SK-N-SH treated with all-trans-retinoic acid at 6 μM for 48 hours (cell line): ENCODE measurements around the gene SMARCC1.
A peak's percentile ranks its signal among the peaks of the same experiment; 100 is the strongest.

ENCODE experiments used
- ATAC-seq: fragments of 200-7000 bp; cut with Tn5 transposase; 3 replicates; pipeline ENCODE4 v1.9.1; 2020; ENCODE audit warnings: mild to moderate bottlenecking, moderate library complexity
- ARNTL ChIP-seq: fragments of 450-650 bp; formaldehyde crosslinking; IDR thresholded peaks from 2 replicates; pipeline ENCODE4 v1.5.0; 2020; ENCODE audit warnings: low read depth, mild to moderate bottlenecking, moderate library complexity, borderline replicate concordance
- CSDC2 ChIP-seq: fragments of 250-450 bp; sonication (Bioruptor Pico); IDR thresholded peaks from 2 replicates; pipeline ENCODE4 v1.5.0; 2020; ENCODE audit warnings: mild to moderate bottlenecking, moderate library complexity
- ESRRG ChIP-seq: fragments of 250-450 bp; sonication (Bioruptor Pico); IDR thresholded peaks from 2 replicates; pipeline ENCODE4 v1.6.1; 2021; ENCODE audit warnings: mild to moderate bottlenecking
- ISL1 ChIP-seq: fragments of 250-450 bp; sonication (Bioruptor Pico); IDR thresholded peaks from 2 replicates; pipeline ENCODE4 v2.1.2; 2022; ENCODE audit warnings: mild to moderate bottlenecking, moderate library complexity
- PPARA ChIP-seq: fragments of 250-450 bp; sonication (Bioruptor Pico); IDR thresholded peaks from 2 replicates; pipeline ENCODE4 v1.5.0; 2020; ENCODE audit warnings: mild to moderate bottlenecking, borderline replicate concordance
- RARB ChIP-seq: fragments of 250-450 bp; sonication (Bioruptor Pico); IDR thresholded peaks from 2 replicates; pipeline ENCODE4 v1.8.0; 2021; ENCODE audit warnings: mild to moderate bottlenecking, moderate library complexity
- SNAI2 ChIP-seq: fragments of 250-450 bp; sonication (Bioruptor Pico); IDR thresholded peaks from 2 replicates; pipeline ENCODE4 v1.5.0; 2020; ENCODE audit warnings: mild to moderate bottlenecking, moderate library complexity
- TCF4 ChIP-seq: fragments of 250-450 bp; sonication (Bioruptor Pico); IDR thresholded peaks from 2 replicates; pipeline ENCODE4 v1.8.0; 2021; ENCODE audit warnings: mild to moderate bottlenecking, moderate library complexity, borderline replicate concordance
- ZC3H10 ChIP-seq: fragments of 250-450 bp; sonication (Bioruptor Pico); IDR thresholded peaks from 2 replicates; pipeline ENCODE4 v1.5.1; 2021; ENCODE audit warnings: mild to moderate bottlenecking, moderate library complexity
- ZFP3 ChIP-seq: fragments of 250-450 bp; sonication (Bioruptor Pico); IDR thresholded peaks from 2 replicates; pipeline ENCODE4 v1.5.0; 2020; ENCODE audit warnings: mild to moderate bottlenecking, moderate library complexity
- ZFP30 ChIP-seq: fragments of 450-650 bp; formaldehyde crosslinking; IDR thresholded peaks from 2 replicates; pipeline ENCODE4 v1.5.0; 2022; ENCODE audit warnings: mild to moderate bottlenecking, moderate library complexity
- ZNF565 ChIP-seq: fragments of 450-650 bp; formaldehyde crosslinking; conservative IDR thresholded peaks from 2 replicates; pipeline ENCODE4 v1.5.0; 2020; ENCODE audit warnings: low read depth, mild to moderate bottlenecking, moderate library complexity
- ZNF70 ChIP-seq: fragments of 450-650 bp; formaldehyde crosslinking; IDR thresholded peaks from 2 replicates; pipeline ENCODE4 v1.5.0; 2020; ENCODE audit warnings: mild to moderate bottlenecking, moderate library complexity
- ZNF8 ChIP-seq: fragments of 450-650 bp; formaldehyde crosslinking; IDR thresholded peaks from 2 replicates; pipeline ENCODE4 v1.5.0; 2020; ENCODE audit warnings: mild to moderate bottlenecking, moderate library complexity
- TF ChIP-seq, protein P1 (sequence below): fragments of 250-450 bp; sonication (Bioruptor Pico); IDR thresholded peaks from 2 replicates; pipeline ENCODE4 v1.8.0; 2020; ENCODE audit warnings: mild to moderate bottlenecking, moderate library complexity, borderline replicate concordance
- TF ChIP-seq, protein P2 (sequence below): fragments of 250-450 bp; sonication (Bioruptor Pico); IDR thresholded peaks from 2 replicates; pipeline ENCODE4 v1.8.0; 2021; ENCODE audit warnings: low read depth, mild to moderate bottlenecking, moderate library complexity, borderline replicate concordance
- TF ChIP-seq, protein P3 (sequence below): fragments of 250-450 bp; sonication (Bioruptor Pico); IDR thresholded peaks from 2 replicates; pipeline ENCODE4 v1.5.1; 2021; ENCODE audit warnings: mild to moderate bottlenecking, moderate library complexity

SMARCC1 gene

DNA sequence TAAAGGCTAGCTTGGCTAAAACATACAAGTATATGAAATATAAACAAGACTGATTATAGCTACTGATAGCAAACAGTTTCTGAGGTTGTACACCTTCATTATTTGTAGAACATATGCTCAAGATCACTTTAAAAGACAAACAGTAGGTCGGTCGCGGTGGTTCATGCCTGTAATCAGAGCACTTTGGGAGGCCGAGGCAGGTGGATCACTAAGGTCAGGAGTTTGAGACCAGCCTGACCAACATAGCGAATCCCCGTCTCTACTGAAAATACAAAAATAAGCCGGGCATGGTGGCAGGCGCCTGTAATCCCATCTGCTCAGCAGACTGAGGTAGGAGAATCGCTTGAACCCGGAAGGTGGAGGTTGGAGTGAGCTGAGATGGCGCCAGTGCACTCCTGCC, 80.3 kb downstream of the SMARCC1 start (continued):
- TF ChIP-seq SNAI2 (CRISPR knock-in tag): no peak

DNA sequence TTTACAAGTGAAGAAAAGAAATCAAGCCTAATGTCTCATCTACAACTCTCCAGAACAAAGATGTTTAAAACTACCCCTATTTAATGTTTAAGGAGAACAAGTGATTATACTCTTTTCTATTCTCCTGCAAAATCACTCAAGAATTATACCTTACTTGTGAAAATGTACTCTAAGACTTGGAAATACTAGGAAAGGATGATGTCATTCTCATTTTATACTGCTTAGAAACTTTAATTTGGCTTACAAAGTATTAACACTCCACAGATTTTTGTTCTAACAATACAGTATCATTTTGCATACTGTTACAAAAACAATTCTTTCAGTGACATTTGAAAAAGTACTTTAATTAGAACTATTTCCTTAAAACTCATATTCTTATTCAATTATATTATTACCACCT, 89.5 kb downstream of the SMARCC1 start:
- TF ChIP-seq PPARA (CRISPR knock-in tag) (no peak), ZFP30 (CRISPR knock-in tag) (no peak), SNAI2 (CRISPR knock-in tag) (no peak), ZC3H10 (CRISPR knock-in tag) (no peak), ISL1 (CRISPR knock-in tag) (no peak), RARB (CRISPR knock-in tag) (no peak), ZNF8 (CRISPR knock-in tag) (no peak), ARNTL (no peak), ZFP3 (CRISPR knock-in tag) (no peak), TCF4 (CRISPR knock-in tag) (no peak), ZNF70 (no peak)
- TF ChIP-seq, protein P1, sequence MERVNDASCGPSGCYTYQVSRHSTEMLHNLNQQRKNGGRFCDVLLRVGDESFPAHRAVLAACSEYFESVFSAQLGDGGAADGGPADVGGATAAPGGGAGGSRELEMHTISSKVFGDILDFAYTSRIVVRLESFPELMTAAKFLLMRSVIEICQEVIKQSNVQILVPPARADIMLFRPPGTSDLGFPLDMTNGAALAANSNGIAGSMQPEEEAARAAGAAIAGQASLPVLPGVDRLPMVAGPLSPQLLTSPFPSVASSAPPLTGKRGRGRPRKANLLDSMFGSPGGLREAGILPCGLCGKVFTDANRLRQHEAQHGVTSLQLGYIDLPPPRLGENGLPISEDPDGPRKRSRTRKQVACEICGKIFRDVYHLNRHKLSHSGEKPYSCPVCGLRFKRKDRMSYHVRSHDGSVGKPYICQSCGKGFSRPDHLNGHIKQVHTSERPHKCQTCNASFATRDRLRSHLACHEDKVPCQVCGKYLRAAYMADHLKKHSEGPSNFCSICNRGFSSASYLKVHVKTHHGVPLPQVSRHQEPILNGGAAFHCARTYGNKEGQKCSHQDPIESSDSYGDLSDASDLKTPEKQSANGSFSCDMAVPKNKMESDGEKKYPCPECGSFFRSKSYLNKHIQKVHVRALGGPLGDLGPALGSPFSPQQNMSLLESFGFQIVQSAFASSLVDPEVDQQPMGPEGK (CRISPR knock-in tag): no peak
- no peak for ATAC-seq

DNA sequence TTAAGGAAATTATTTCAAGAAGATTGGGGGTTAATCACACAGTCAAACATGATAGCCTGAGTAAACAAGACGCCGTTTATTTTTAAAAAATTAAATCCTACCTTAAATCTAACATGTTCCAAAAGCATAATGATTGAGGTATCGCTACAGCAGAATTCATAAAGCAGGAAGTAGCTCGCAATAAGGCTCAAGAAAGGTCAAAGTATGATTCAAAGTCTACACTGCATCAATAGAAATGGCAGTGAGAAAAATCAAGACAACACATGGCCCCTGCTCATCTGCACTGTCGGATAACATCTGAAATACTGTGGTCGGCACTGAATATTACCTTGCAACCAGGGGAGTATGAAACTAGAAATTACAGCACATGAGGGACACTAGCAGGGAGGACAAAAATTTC, 93.2 kb downstream of the SMARCC1 start:
- TF ChIP-seq, protein P1 (CRISPR knock-in tag): no peak
- no peak for TF ChIP-seq ZFP30 (CRISPR knock-in tag)
- TF ChIP-seq, all 23 proteins: peak for 0
- ATAC-seq: no peak

DNA sequence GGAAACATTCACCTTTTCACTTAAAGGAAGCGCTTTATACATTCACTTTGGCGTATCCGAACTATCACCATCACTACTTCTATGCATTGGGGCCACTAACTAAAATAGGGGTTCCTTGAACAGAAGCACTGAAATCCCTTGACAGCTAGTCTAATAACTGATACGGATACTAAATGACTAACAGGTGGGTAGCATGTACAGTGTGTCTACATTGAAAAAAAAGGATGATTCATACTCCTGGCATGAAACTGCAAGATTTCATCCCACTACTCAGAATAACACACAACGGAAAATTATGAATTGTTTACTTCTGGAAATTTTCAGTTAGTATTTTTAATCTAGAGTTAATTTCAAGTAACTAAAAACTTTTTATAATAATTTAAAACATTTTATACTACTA, 96.7 kb downstream of the SMARCC1 start:
- peak; percentile 63 for ATAC-seq
- TF ChIP-seq, protein P2, sequence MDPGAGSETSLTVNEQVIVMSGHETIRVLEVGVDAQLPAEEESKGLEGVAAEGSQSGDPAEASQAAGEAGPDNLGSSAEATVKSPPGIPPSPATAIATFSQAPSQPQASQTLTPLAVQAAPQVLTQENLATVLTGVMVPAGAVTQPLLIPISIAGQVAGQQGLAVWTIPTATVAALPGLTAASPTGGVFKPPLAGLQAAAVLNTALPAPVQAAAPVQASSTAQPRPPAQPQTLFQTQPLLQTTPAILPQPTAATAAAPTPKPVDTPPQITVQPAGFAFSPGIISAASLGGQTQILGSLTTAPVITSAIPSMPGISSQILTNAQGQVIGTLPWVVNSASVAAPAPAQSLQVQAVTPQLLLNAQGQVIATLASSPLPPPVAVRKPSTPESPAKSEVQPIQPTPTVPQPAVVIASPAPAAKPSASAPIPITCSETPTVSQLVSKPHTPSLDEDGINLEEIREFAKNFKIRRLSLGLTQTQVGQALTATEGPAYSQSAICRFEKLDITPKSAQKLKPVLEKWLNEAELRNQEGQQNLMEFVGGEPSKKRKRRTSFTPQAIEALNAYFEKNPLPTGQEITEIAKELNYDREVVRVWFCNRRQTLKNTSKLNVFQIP: no peak
- no peak for TF ChIP-seq ZNF70
- TF ChIP-seq, protein P1 (CRISPR knock-in tag): no peak
- TF ChIP-seq, protein P3, sequence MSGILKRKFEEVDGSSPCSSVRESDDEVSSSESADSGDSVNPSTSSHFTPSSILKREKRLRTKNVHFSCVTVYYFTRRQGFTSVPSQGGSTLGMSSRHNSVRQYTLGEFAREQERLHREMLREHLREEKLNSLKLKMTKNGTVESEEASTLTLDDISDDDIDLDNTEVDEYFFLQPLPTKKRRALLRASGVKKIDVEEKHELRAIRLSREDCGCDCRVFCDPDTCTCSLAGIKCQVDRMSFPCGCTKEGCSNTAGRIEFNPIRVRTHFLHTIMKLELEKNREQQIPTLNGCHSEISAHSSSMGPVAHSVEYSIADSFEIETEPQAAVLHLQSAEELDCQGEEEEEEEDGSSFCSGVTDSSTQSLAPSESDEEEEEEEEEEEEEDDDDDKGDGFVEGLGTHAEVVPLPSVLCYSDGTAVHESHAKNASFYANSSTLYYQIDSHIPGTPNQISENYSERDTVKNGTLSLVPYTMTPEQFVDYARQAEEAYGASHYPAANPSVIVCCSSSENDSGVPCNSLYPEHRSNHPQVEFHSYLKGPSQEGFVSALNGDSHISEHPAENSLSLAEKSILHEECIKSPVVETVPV (CRISPR knock-in tag): no peak
- TF ChIP-seq ZFP3 (CRISPR knock-in tag): no peak
- no peak for TF ChIP-seq PPARA (CRISPR knock-in tag)
- no peak for TF ChIP-seq ZNF8 (CRISPR knock-in tag)
- no peak for TF ChIP-seq ESRRG (CRISPR knock-in tag)
- no peak for TF ChIP-seq ARNTL
- no peak for TF ChIP-seq CSDC2 (CRISPR knock-in tag)
- no peak for TF ChIP-seq ZNF565 (CRISPR knock-in tag)

DNA sequence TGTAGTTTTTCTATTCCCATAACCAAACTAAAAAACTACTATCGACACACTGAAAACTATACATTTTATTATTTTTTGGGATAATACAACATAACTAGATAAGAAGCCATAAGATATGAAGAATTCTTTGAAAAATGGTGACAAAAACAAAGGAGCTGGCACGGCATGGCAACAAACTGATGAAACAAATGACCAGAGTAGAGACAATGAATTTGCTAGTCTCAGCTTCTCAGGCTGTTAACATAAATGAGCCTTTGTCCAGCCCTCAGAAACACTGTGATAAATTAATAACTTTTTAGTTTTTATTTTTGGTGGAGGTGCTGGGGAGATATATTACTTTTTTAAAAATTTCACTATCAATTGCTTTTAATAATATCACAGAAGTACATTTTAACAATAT, 100.7 kb downstream of the SMARCC1 start:
- TF ChIP-seq ISL1 (CRISPR knock-in tag) (no peak), RARB (CRISPR knock-in tag) (no peak)
- TF ChIP-seq, all 23 proteins: peak for 0
- ATAC-seq: no peak
